NT2/D1 (cell line): ENCODE measurements around the gene SLC9A3.

ENCODE experiments used
- DNase-seq: peaks from one replicate; pipeline ENCODE4 v3.0.0-alpha.2; 2011; ENCODE audit warnings: low read depth, low spot score
- H3K27me3 ChIP-seq: 2 replicates; pipeline ENCODE4 v1.6.0; 2011; ENCODE audit warnings: mild to moderate bottlenecking; ENCODE audit not compliant: insufficient read length, insufficient read depth
- H3K36me3 ChIP-seq: 2 replicates; pipeline ENCODE4 v1.6.1; 2011; ENCODE audit warnings: mild to moderate bottlenecking, low read length, mixed read lengths; ENCODE audit not compliant: insufficient read depth, insufficient read length
- H3K4me1 ChIP-seq: 2 replicates; pipeline ENCODE4 v1.5.1; 2011; ENCODE audit not compliant: insufficient read depth, insufficient read length
- H3K4me3 ChIP-seq: 2 replicates; pipeline ENCODE4 v1.5.1; 2011; ENCODE audit warnings: low read depth; ENCODE audit not compliant: insufficient read length
- H3K9ac ChIP-seq: 2 replicates; pipeline ENCODE4 v1.6.0; 2011; ENCODE audit warnings: low read depth; ENCODE audit not compliant: insufficient read length
- H3K9me3 ChIP-seq: 2 replicates; pipeline ENCODE4 v1.5.1; 2011; ENCODE audit warnings: mild to moderate bottlenecking, low read length; ENCODE audit not compliant: insufficient read depth
- SUZ12 ChIP-seq: IDR thresholded peaks from 2 replicates; pipeline ENCODE4 v1.6.1; 2011; ENCODE audit not compliant: insufficient read length, insufficient read depth; ENCODE audit errors: extremely low read depth
- YY1 ChIP-seq: IDR thresholded peaks from 2 replicates; pipeline ENCODE4 v1.6.1; 2011; ENCODE audit not compliant: insufficient read length, insufficient read depth
- ZNF274 ChIP-seq: IDR thresholded peaks from 2 replicates; pipeline ENCODE4 v1.6.1; 2011; ENCODE audit warnings: mild to moderate bottlenecking, low read depth, low read length

Gene SLC9A3

DNA sequence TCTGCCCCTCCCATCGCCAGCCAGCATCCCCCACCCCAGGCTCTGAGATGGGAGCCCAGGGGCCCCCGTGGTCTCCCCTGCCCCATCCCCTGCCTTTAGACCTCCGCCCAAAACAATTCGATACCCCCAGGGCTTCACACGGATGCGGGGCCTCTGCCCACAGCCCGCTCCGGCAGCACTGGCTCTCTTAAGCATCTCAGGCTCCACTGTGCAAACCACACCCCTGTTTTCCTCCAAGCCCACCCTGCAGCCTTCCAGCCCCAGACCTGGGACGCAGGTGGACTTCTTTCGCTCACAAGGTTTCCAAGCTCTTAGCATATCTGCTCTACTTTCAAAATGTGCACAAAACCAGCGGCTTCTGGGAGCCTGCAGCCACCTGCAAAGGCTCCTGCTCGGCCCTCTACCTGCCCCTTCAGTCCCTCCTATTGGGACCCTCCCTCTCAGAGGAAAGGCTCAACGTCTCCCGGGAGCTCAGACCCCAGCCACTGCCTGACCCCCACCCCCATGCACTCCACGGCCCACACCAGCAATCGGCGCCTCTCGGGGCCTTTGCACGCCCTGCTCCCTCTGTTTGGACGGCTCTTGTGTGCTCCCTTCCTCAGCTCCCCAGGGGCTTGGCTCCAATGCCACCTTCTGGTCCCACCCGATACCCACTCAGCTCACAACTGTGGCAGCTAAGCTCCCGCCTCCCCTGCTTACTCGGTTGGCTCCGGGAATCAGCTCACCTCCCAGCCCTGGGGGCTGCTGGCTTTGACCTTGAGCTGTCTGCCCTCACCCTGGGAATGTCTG is 918 bp upstream of the SLC9A3 start:
- Histone ChIP-seq H3K4me3 (no peak overlapping the region), H3K4me1 (peaks cover 22% of the 10 kb centered on the region), H3K27me3 (peaks cover 71% of the 10 kb centered on the region), H3K9ac (no peak overlapping the region), H3K9me3 (no peaks in the 10 kb centered on the region), H3K36me3 (no peaks in the 10 kb centered on the region)
- TF ChIP-seq SUZ12 (no peak), ZNF274 (no peak), YY1 (no peak)
- no peak for DNase-seq

DNA sequence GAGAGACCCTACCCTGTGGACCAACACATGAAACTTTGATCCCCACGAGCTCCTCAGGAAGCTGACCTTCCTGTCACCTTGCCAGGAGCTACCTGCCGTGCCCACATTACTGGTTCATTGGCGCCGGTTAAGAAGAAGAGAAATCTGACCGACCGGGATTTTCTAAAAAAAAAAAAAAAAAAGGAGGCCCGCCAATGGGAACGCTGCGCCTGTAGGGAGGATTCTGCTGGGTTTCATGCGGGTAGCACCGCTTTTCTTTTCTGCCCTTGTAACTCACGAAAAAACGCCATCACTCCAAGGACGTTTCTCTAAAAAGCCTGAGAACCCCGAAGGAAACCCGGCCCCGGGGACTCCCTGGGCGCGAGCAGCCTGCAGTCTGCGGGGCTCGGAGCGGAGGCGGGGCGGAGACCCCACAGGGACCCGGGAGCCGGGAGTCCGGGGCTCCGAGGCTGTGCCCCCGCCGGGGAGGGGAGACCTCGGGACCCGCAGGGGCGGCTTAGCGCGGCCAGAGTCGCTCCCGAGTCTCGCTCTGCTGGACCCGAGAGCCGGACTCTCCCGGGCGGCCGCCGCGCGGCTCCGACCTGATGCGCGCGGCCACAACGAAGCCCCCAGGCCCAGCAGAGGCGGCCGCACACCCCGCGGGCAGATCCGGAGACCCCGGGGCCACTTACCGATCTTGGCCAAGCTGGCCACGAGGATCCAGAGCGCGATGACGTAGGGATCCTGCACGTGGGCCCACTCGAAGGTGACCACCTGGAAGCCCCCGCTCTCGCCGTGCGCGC is 617 bp downstream of the SLC9A3 start:
- Histone ChIP-seq H3K9me3 (no peaks in the 10 kb centered on the region), H3K27me3 (peaks cover 56% of the 10 kb centered on the region), H3K36me3 (no peaks in the 10 kb centered on the region), H3K4me3 (no peak overlapping the region), H3K9ac (peak overlapping the region; percentile 42), H3K4me1 (peaks cover 22% of the 10 kb centered on the region)
- TF ChIP-seq ZNF274: no peak
- no peak for TF ChIP-seq SUZ12
- no peak for TF ChIP-seq YY1
- DNase-seq: no peak

DNA sequence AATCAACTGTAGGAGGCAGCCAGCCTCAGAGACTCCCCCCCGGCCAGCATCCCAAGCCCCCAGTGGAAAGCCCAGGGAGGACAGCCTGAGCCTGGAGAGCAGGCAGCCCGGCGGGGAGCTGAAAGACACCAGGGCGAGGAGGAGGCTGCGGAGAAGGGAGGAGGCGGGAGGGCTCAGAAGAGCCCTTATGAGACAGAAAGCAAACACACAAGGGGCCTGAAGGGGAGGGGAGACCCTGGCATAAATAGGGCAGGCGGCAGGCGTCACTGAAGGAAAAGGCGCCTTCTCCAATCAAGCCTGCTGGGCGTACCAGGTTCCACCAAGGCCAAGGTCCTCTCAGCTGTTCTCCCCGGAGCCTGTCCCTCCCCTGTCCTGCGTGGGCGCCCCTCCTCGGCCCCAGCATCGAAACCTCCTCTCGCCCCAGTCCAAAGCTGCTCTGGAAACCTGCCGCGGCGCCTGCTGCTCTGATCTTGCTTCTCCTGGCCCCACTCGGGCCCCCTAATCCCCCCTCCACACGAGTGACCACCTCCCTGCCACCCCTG is 1.3 kb downstream of the SLC9A3 start:
- no peak overlapping the region for H3K9ac ChIP-seq
- H3K9me3 ChIP-seq: no peaks in the 10 kb centered on the region
- TF ChIP-seq SUZ12: no peak
- no peak for TF ChIP-seq ZNF274
- no peak for TF ChIP-seq YY1
- no peak overlapping the region for H3K4me3 ChIP-seq
- no peaks in the 10 kb centered on the region for H3K36me3 ChIP-seq
- no peak for DNase-seq
- peaks cover 53% of the 10 kb centered on the region for H3K27me3 ChIP-seq
- H3K4me1 ChIP-seq: peaks cover 22% of the 10 kb centered on the region

DNA sequence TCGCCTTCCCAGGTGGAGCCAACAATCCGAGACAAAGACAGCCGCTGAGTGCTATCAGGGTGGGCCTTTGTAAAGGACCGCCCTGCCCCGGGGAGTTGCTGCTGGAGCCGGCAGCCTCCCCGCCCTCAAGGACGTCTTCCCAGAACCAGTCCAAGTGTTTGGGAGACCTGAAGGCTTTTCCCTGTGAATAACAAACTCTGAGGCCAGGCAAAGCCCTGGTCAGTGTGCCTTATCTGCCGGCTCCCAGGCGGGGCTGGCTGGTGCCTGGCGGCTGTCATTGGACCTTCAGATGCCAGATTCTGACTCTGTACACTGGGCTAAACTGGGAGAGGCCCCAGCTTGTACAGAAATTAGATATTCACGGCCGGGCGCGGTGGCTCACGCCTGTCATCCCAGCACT is 2.1 kb downstream of the SLC9A3 start:
- no peaks in the 10 kb centered on the region for H3K36me3 ChIP-seq
- no peak overlapping the region for H3K4me3 ChIP-seq
- peak overlapping the region; percentile 61 for H3K9ac ChIP-seq
- peaks cover 50% of the 10 kb centered on the region for H3K27me3 ChIP-seq
- no peak for TF ChIP-seq ZNF274
- no peak for TF ChIP-seq SUZ12
- no peak for TF ChIP-seq YY1
- H3K9me3 ChIP-seq: no peaks in the 10 kb centered on the region
- peaks cover 22% of the 10 kb centered on the region for H3K4me1 ChIP-seq
- no peak for DNase-seq

DNA sequence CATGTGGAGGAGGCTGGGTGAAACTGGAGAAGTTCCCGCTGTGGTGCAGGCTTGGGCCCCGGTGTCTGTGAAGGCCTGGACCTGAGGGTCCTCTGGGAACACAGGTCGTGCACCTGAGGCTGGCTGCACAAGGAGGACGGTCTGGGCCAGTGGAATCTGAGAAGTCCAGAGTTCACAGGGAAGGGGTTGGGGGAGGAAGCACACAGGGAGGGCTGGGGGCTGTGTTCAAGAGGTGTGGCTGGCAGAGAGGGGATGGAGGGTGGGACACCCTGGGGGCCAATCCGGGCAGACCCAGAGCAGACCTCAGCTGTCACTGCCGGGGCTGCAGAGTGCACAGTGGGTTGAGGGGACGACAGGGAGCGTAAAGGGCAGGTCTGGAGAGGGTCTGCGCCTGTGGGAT is 2.6 kb downstream of the SLC9A3 start:
- Histone ChIP-seq H3K27me3 (peaks cover 45% of the 10 kb centered on the region), H3K9ac (peak overlapping the region; percentile 61), H3K36me3 (no peaks in the 10 kb centered on the region), H3K4me1 (peaks cover 22% of the 10 kb centered on the region), H3K4me3 (no peak overlapping the region), H3K9me3 (no peaks in the 10 kb centered on the region)
- TF ChIP-seq SUZ12 (no peak), YY1 (no peak), ZNF274 (no peak)
- DNase-seq: no peak

DNA sequence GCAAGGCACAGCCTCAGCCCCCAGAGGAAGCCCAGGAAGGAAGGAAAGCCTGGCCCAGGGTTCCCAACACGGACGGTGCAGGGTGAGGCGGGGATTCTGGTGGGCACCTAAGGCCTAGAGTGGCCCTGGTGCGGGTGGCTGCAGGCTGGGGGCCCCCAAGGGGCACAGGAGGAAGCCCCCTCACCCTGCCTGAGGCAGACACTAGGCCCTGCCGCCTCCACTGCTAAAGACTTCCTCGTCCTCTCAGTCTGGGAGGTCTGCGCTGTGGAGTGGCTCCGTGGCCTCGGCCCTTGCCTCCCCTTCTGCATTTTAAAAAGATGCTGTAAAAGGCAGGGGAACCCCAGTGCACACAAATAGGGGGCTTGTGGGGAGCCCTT is 3.4 kb downstream of the SLC9A3 start:
- peaks cover 19% of the 10 kb centered on the region for H3K4me1 ChIP-seq
- no peaks in the 10 kb centered on the region for H3K9me3 ChIP-seq
- no peak for TF ChIP-seq ZNF274
- no peak for TF ChIP-seq YY1
- no peak for TF ChIP-seq SUZ12
- H3K36me3 ChIP-seq: no peaks in the 10 kb centered on the region
- H3K27me3 ChIP-seq: peaks cover 37% of the 10 kb centered on the region
- H3K4me3 ChIP-seq: no peak overlapping the region
- no peak overlapping the region for H3K9ac ChIP-seq
- no peak for DNase-seq

DNA sequence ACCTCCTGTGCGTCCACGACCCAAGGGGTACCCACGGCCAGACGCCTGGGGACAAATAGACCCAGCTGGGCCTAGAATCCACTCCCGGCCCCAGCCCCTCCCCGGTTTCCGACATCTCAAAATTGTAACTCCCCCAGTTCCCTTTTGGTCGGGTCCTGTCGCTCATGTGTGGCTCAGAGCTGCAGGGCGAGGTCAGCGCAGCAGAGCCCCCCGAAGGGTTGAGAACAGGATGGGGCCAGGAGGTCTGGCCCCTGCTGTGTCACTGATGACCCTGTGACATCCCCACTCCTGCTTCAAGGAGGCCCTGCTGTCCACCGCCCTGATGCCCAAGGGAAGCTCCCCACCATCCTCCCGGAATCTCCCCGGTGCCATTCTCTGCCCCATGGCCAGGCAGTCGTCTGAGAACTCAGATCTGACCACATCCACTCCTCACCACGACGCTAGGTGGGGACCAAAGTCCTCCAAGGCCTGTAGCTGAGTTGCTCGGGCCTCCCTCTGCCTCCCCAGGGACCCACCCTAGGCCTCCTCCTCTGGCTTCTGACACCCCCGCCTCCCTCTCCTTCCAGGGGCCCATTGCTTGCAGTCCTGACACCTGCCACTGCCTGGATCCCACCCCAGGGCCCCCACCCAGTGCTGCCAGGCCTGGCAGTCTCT is 3.9 kb downstream of the SLC9A3 start:
- Histone ChIP-seq H3K4me1 (peaks cover 15% of the 10 kb centered on the region), H3K27me3 (peaks cover 32% of the 10 kb centered on the region), H3K9ac (no peak overlapping the region), H3K4me3 (no peak overlapping the region), H3K9me3 (no peaks in the 10 kb centered on the region), H3K36me3 (no peaks in the 10 kb centered on the region)
- no peak for TF ChIP-seq YY1
- no peak for TF ChIP-seq ZNF274
- no peak for DNase-seq
